ENCODE measurements around the gene NKD1.

GRCh38 chr16:50539822-50540710 is 8.1 kb upstream of the NKD1 start:
- TF ChIP-seq EP300 (IDR thresholded peaks at IDR 0.05) = no peak
- TF ChIP-seq CTCF (IDR thresholded peaks at IDR 0.05) = no peak
- no peak for TF ChIP-seq POLR2AphosphoS5 (IDR thresholded peaks at IDR 0.05)
